Left renal cortex interstitium (tissue), 4 donors: ENCODE measurements around the gene ACKR4. TPM values are rescaled to one million over a fixed set of nuclear protein-coding genes. Genes with fewer than 3 reads are reported as not detected.
"Not testable (repeated sequence)": the region's sequence is repeated elsewhere in the genome, so short reads cannot be mapped to it uniquely, and the experiment has no call there.

Experiments used
- DNase-seq, 4 donors: peaks; one replicate each; pipeline ENCODE4 v3.0.0-alpha.2; 2013; ENCODE audit warnings: low read depth in 4 of 4, low spot score in 2 of 4, missing footprints in 1 of 4
- polyA plus RNA-seq, 4 donors: library from polyadenylated mRNA; unstranded; fragments of 120-200 nt; gene quantifications; one replicate each; pipeline ENCODE4 v1.2.1, GENCODE V29; 2013; ENCODE audit not compliant: insufficient read length in 4 of 4

The ACKR4 gene
- polyA plus RNA-seq, 4 donors, result 1.7 to 3.7 (median 2.3) TPM

DNA sequence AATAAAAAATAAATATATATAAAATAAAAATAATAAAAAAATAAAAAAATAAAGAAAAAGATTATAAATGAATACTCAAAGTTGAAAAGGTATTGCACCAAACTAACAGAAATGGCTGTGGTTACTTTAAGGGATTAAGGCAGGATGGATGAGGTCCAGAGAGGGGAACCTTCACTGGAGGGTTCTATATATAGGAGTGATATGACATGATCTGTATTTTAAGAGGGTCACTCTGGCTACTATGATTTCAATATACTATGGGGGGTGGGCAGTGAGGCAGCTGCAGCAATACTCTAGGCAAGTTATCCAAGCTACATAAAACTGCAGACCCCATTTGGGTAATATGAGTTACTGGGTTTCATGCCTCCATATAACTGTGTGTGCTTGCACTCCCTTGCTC, 38.0 kb downstream of the ACKR4 start:
- no peak for DNase-seq

DNA sequence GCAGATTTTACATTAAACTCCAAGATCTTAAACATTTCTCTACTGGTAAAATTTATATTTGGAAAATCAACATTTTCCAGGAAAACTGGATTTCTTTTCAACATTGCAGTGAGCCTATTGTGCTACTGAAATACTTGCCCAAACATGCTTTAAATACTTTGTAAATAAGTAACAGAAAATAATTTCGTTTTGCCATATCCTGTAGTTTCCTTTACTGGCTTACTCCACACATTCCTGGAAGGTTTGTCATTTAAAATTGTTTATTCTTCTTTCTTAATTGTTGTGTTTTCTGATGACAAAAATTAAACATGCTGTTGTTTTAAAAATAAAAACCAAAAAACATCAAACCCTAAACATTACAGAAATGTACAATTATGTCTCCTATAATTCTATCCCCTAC, 40.5 kb downstream of the ACKR4 start:
- no peak for DNase-seq

DNA sequence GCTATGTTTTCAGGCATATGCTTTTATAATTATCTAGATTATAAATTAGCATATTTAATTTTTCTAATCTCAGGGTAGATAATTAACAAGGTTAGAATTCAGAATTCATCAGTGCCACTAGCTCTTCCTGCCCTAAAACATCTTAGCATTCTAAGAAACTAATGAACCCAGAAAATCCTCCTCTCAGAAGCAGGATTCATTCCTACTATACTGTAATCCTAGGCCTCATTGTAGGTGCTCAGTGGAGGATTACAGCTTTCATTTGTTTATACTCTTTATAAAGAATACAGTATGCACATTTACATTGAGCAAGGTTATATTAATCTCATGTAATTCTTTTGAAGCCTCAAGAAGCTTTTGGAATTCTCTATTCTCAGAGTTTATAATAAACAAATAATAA, 41.6 kb downstream of the ACKR4 start:
- DNase-seq, result no peak

DNA sequence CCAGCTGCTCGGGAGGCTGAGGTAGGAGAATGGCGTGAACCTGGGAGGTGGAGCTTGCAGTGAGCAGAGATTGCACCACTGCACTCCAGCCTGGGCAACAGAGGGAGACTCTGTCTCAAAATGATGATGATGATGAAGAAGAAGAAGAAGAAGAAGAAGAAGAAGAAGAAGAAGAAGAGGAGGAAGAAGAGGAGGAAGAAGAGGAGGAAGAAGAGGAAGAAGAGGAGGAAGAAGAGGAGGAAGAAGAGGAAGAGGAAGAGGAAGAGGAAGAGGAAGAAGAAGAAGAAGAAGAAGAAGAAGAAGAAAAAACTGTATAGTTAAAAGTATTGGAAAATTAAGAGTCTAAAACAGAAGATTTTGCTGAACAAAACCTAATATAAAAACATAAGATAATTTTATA, 44.4 kb downstream of the ACKR4 start:
- not testable (repeated sequence) for DNase-seq

- DNase-seq, result peak in 1 of 4 donors; percentile 20
Observed at GRCh38 chr3:132641837-132642538, 44.9 kb downstream of the ACKR4 start.

DNA sequence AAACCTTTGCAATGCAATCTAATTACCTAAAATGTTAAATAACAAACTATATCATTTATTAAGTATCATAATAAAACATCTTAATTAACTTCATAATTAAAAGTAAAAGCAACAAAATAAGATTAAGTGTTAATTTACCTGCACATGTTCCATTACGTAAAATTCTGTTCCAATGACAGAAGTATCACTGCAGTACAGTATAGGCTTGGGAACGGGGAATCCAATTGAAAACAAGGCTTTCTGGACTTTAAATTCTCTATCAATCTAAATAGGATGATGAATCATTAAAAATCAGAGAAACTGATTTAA, 45.4 kb downstream of the ACKR4 start:
- DNase-seq, result no peak

GRCh38 chr3:132643366-132643765, 46.3 kb downstream of the ACKR4 start:
- no peak for DNase-seq

DNA sequence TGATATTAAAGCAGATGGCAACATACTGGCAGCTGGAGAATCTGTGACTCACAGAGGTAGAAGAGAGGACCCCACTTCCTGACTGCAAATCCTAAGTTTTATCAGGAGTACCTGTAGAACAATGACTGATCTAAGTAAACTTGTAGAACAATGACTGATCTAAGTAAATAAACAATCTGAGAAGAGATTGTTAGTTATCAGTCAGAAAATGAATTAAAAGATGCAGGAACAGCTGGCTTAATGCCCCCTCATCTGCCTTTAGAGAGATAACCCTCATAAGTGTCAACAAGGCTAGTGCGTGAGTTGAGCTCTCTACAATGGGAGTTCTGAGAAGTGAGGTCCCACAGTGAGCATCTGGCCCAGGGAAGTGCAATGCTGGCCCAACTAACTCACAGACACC, 48.0 kb downstream of the ACKR4 start:
- DNase-seq, result no peak

- DNase-seq, result no peak
Observed at GRCh38 chr3:132650153-132650552, 53.1 kb downstream of the ACKR4 start.

Other genes starting within 250 kb of the ACKR4 start
- gene DNAJC13, start 179.8 kb upstream of the ACKR4 start, polyA plus RNA-seq, result 10 to 100 TPM; 41.7 to 61.0 (median 49.1) TPM
- 10 to 100 TPM; 23.3 to 54.2 (median 37.6) TPM for gene ACAD11, start 62.5 kb downstream of the ACKR4 start, polyA plus RNA-seq
- gene UBA5, start 63.1 kb downstream of the ACKR4 start, polyA plus RNA-seq, result 10 to 100 TPM; 59.4 to 80.4 (median 60.6) TPM
- gene NPHP3, start 125.1 kb downstream of the ACKR4 start, polyA plus RNA-seq, result 10 to 100 TPM; 25.3 to 84.7 (median 43.6) TPM